Coronary artery (tissue), 2 donors: ENCODE data around the gene MATN1.

ENCODE experiments used
- DNase-seq: peaks from one replicate; pipeline ENCODE4 v3.0.0-alpha.2; 2017; ENCODE audit warnings: low spot score
- H3K27ac ChIP-seq, 2 donors: fragments of 200-600 bp; sonication (generic); one replicate each; pipeline ENCODE4 v1.5.1; 2016 to 2019
- H3K4me3 ChIP-seq: fragments of 200-600 bp; sonication (generic); 2 replicates; pipeline ENCODE4 v1.5.1; 2016; ENCODE audit warnings: mild to moderate bottlenecking, moderate library complexity
- CTCF ChIP-seq: fragments of 200-600 bp; sonication (generic); IDR thresholded peaks from one replicate; pipeline ENCODE4 v1.5.1; 2019; ENCODE audit warnings: antibody characterized with exemption

MATN1 gene

DNA sequence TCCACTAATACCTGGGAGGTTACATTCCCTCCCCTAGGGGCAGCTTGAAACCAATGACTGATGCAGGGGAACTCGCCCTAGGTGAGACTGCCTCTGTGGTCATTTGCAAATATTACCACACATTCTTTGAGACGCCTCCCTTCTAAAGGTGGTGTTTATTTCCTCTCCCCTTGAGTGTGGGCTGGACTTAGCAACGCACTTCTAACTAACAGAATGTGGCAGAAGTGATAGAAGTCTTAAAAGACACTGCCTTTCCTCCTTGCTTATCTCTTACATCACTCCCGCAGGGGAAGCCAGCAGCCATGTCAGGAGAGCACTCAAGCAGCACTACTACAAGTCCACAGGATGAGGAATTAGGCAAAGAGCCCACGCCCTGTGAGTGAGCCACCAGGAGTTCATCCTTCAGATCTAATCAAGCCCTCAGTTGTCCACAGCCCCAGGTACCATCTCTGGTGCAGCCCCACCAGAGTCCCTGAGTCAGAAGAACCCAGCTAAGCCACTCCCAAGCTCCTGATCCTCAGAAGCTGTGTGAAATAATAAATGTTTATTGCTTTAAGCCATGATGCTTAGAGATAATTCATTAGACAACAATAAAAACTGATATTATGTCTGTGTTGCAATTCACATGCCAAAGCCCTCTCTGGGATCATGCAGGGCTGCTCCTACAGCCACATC, 14.8 kb upstream of the MATN1 start:
- TF ChIP-seq CTCF: no peak
- Histone ChIP-seq H3K4me3 (no peak overlapping the region), H3K27ac (no peak overlapping the region)
- DNase-seq: no peak

GRCh38 chr1:30737357-30738039, 14.1 kb upstream of the MATN1 start:
- no peak for DNase-seq
- H3K4me3 ChIP-seq: no peak overlapping the region
- no peak overlapping the region for H3K27ac ChIP-seq
- no peak for TF ChIP-seq CTCF

GRCh38 chr1:30735668-30736498, 12.5 kb upstream of the MATN1 start:
- TF ChIP-seq CTCF: no peak
- DNase-seq: no peak
- Histone ChIP-seq H3K4me3 (no peak overlapping the region), H3K27ac (no peak overlapping the region)

GRCh38 chr1:30735124-30735523, 11.7 kb upstream of the MATN1 start:
- DNase-seq: no peak
- no peak overlapping the region for H3K27ac ChIP-seq
- no peak overlapping the region for H3K4me3 ChIP-seq
- TF ChIP-seq CTCF: no peak

GRCh38 chr1:30734580-30734979, 11.2 kb upstream of the MATN1 start:
- DNase-seq: no peak
- Histone ChIP-seq H3K4me3 (no peak overlapping the region), H3K27ac (no peak overlapping the region)
- no peak for TF ChIP-seq CTCF

DNA sequence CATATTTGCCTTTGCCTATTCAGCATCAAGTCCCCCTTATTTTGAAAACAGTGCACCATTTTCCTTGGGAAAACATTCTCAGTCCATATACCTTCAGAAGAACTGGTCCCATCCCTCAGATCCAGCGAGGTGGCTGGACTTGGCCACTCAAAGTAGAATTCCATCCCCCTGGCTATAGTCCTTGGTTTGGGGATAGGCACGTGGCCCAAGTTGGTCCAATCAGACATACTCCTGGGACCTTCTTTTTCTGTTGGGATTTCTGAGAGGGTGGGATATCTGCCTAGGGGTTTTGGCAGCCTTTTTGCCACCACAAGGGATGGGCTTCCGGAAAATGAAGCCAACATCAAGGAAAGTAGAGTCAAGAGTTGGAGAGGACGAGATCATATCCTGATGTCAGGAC, 10.7 kb upstream of the MATN1 start:
- Histone ChIP-seq H3K27ac (no peak overlapping the region), H3K4me3 (no peak overlapping the region)
- TF ChIP-seq CTCF: no peak
- no peak for DNase-seq
